Endothelial cell of umbilical vein (primary cell): ENCODE measurements around the gene ULBP1. TPM values are rescaled to one million over a fixed set of nuclear protein-coding genes. Genes with fewer than 3 reads are reported as not detected.

Source experiments
- BruUV-seq: library from RNA; stranded (reverse); fragments of 400-500 nt; replicated peaks from 2 replicates; lab custom pipeline; 2021; lab: Mats Ljungman, UMichigan
- CTCF ChIA-PET: fragments of 300-600, 350-600 bp; sonication (Branson Sonifier 250); formaldehyde crosslinking; loops from one replicate; lab custom pipeline; 2021; ENCODE audit warnings: antibody characterized with exemption, inconsistent platforms; lab: Charles Lee
- POLR2A ChIA-PET: fragments of 300-600, 350-600 bp; sonication (Branson Sonifier 250); formaldehyde crosslinking; loops from one replicate; lab custom pipeline; 2021; ENCODE audit warnings: antibody characterized with exemption, inconsistent platforms; lab: Charles Lee
- DNase-seq: peaks from one replicate; pipeline ENCODE4 v3.0.0-alpha.2; 2011; ENCODE audit warnings: low read depth, low spot score
- FAIRE-seq: peaks from 2 replicates; lab custom pipeline; 2011; peaks lifted over from hg19 to GRCh38; lab: Jason Lieb, UNC
- H2AFZ ChIP-seq: 2 replicates; pipeline ENCODE4 v1.6.0; 2012; ENCODE audit warnings: low read depth, low read length, control low read depth, inconsistent platforms
- H3K27ac ChIP-seq: 2 replicates; pipeline ENCODE4 v1.5.1; 2011; ENCODE audit warnings: low read depth, mild to moderate bottlenecking, control low read depth, low read length, moderate library complexity; ENCODE audit not compliant: insufficient read depth
- H3K27me3 ChIP-seq, 2 experiments: 2 replicates each; pipeline versions ENCODE4 v1.6.0 to v1.6.1; 2011; ENCODE audit warnings: low read length in 2 of 2, mixed read lengths in 1 of 2; ENCODE audit not compliant: control insufficient read depth in 2 of 2, insufficient read depth in 2 of 2
- H3K36me3 ChIP-seq, 2 experiments: 2 replicates in 1 of 2; 3 replicates in 1 of 2; pipeline ENCODE4 v1.5.1; 2011; ENCODE audit warnings: low read length in 2 of 2, mild to moderate bottlenecking in 1 of 2, moderate library complexity in 1 of 2; ENCODE audit not compliant: control insufficient read depth in 2 of 2, insufficient read depth in 2 of 2; ENCODE audit errors: extremely low read depth in 1 of 2
- H3K4me1 ChIP-seq: 3 replicates; pipeline ENCODE4 v1.5.1; 2011; ENCODE audit warnings: mild to moderate bottlenecking, low read length; ENCODE audit not compliant: control insufficient read depth, insufficient read depth; ENCODE audit errors: extremely low read depth
- H3K4me2 ChIP-seq: 2 replicates; pipeline ENCODE4 v1.6.1; 2011; ENCODE audit warnings: low read length, control low read depth, mixed read lengths; ENCODE audit not compliant: insufficient read depth
- H3K4me3 ChIP-seq, 3 experiments: fragments of 200-600 bp in 1 of 3; sonication (generic), shearing (Covaris generic) in 1 of 3; replicated peaks in 1 of 3; 2 replicates each; pipeline ENCODE4 v1.5.1; 2011 to 2016; ENCODE audit warnings: control low read depth in 3 of 3, low read length in 3 of 3, mild to moderate bottlenecking in 2 of 3, inconsistent platforms in 1 of 3, low read depth in 1 of 3, moderate library complexity in 1 of 3; ENCODE audit not compliant: insufficient read depth in 1 of 3
- H3K79me2 ChIP-seq: 2 replicates; pipeline ENCODE4 v1.6.0; 2012; ENCODE audit warnings: low read length, inconsistent platforms; ENCODE audit not compliant: control insufficient read depth, insufficient read depth
- H3K9ac ChIP-seq: replicated peaks from 2 replicates; pipeline ENCODE3; 2011; ENCODE audit warnings: low read length, control low read depth; ENCODE audit not compliant: insufficient read depth; ENCODE audit errors: extremely low read depth
- H3K9me1 ChIP-seq: replicated peaks from 3 replicates; pipeline ENCODE4 v1.6.0; 2011; ENCODE audit warnings: mild to moderate bottlenecking, low read length; ENCODE audit not compliant: control insufficient read depth, insufficient read depth; ENCODE audit errors: extremely low read depth
- H3K9me3 ChIP-seq: replicated peaks from 2 replicates; pipeline ENCODE4 v1.5.1; 2012; ENCODE audit warnings: low read length, inconsistent platforms; ENCODE audit not compliant: control insufficient read depth, insufficient read depth
- H4K20me1 ChIP-seq: replicated peaks from 2 replicates; pipeline ENCODE3; 2011; ENCODE audit warnings: mild to moderate bottlenecking, low read length; ENCODE audit not compliant: control insufficient read depth, insufficient read depth; ENCODE audit errors: extremely low read depth
- CTCF ChIP-seq, 2 donors: IDR thresholded peaks; 1 replicate in 1 of 2; 2 replicates in 1 of 2; pipeline ENCODE4 v1.5.1; 2011; ENCODE audit warnings: low read length in 2 of 2, mild to moderate bottlenecking in 2 of 2, moderate library complexity in 2 of 2, control low read depth in 1 of 2, inconsistent platforms in 1 of 2, low read depth in 1 of 2; ENCODE audit not compliant: insufficient read depth in 1 of 2; ENCODE audit errors: extremely low read depth in 1 of 2
- EZH2 ChIP-seq: IDR thresholded peaks from 2 replicates; pipeline ENCODE4 v1.6.1; 2012; ENCODE audit warnings: borderline replicate concordance, low read depth, mild to moderate bottlenecking, moderate library complexity, low read length, inconsistent platforms; ENCODE audit not compliant: severe bottlenecking
- JUN ChIP-seq: IDR thresholded peaks from 2 replicates; pipeline ENCODE4 v1.6.1; 2011; ENCODE audit warnings: borderline replicate concordance, low read depth; ENCODE audit not compliant: insufficient read length, insufficient read depth
- MAX ChIP-seq: IDR thresholded peaks from 2 replicates; pipeline ENCODE4 v1.6.1; 2011; ENCODE audit not compliant: insufficient read depth, insufficient read length
- dilution Hi-C: fragments of 300-500 bp; cut with MboI; formaldehyde crosslinking; loops from one replicate; pipeline ENCODE4 v1.15.0; 2019; ENCODE audit warnings: low sequenced_read_pairs; ENCODE audit not compliant: extremely low pct_ligation_motif_present
- intact Hi-C: fragments of 100-400 bp; cut with micrococcal nuclease; formaldehyde crosslinking; loops from one replicate; pipeline ENCODE4 v1.10.0; 2022
- polyA plus RNA-seq, 4 experiments: library from polyadenylated mRNA; depleted of rRNA in 3 of 4; stranded (reverse) in 3 of 4; unstranded in 1 of 4; fragments of >200 nt; gene quantifications; 2 replicates each; pipeline versions ENCODE4 v1.2.1 to v1.2.3, GENCODE V29; 2011 to 2012; ENCODE audit warnings: missing spikeins in 1 of 4
- total RNA-seq: library from RNA; stranded (reverse); gene quantifications from 2 replicates; pipeline ENCODE4 v1.2.3, GENCODE V29; 2021

The ULBP1 gene
- total and polyA plus RNA-seq, 2 donors (not counting 3 experiments of a cell fraction or from before 2014, with no cell fraction given) = 0.33 to 1.4 TPM

- Histone ChIP-seq H3K9ac (no peak overlapping the region), H3K9me1 (no peaks in the 10 kb centered on the region), H4K20me1 (no peaks in the 10 kb centered on the region), H3K4me2 (no peak overlapping the region), H3K27me3 (peaks cover 31 to 36% of the 10 kb centered on the region in 2 experiments), H3K27ac (no peak overlapping the region), H3K79me2 (no peaks in the 10 kb centered on the region), H3K4me3 (no peak overlapping the region), H3K4me1 (peaks cover 4% of the 10 kb centered on the region), H2AFZ (no peak overlapping the region), H3K36me3 (no peaks in the 10 kb centered on the region), H3K9me3 (no peaks in the 10 kb centered on the region)
- ChIA-PET POLR2A (no interaction called here), CTCF (interaction anchor here (0.6 to 1.0 kb wide), 5 partner anchors 65 to 95 kb away, joined by 3 to 7 read pairs (median 4); no protein-coding TSS in a partner anchor)
- peak; percentile 53 to 72 for TF ChIP-seq CTCF (IDR thresholded peaks at IDR 0.05; ENCODE audit: extremely low read depth in 1 of 2, insufficient read depth in 1 of 2, low read depth in 1 of 2, low read length in 2 of 2)
- TF ChIP-seq JUN = no peak
- DNase-seq (no peak), FAIRE-seq (peak; percentile 18)
- dilution Hi-C loops (no loop called here), intact Hi-C loops (loop anchor here (10.0 kb wide), 1 partner anchor 905 kb away; no protein-coding TSS in a partner anchor)
- BruUV-seq = no TSS peak
Observed at GRCh38 chr6:149929422-149929821, 34.3 kb upstream of the ULBP1 start.

- H3K4me1 ChIP-seq = no peaks in the 10 kb centered on the region
- H2AFZ ChIP-seq = no peak overlapping the region
- H3K27ac ChIP-seq = no peak overlapping the region
- TF ChIP-seq MAX = no peak
- no peak for TF ChIP-seq JUN
- no peak for TF ChIP-seq CTCF (IDR thresholded peaks at IDR 0.05; ENCODE audit: extremely low read depth in 1 of 2, insufficient read depth in 1 of 2, low read depth in 1 of 2, low read length in 2 of 2)
- TF ChIP-seq EZH2 = no peak
- no peaks in the 10 kb centered on the region for H3K9me3 ChIP-seq
- FAIRE-seq = no peak
- H3K36me3 ChIP-seq = no peaks in the 10 kb centered on the region
- no peaks in the 10 kb centered on the region for H3K79me2 ChIP-seq
- ChIA-PET POLR2A (no interaction called here), CTCF (interaction anchor here (2.6 kb wide), 1 partner anchor 85 kb away, joined by 14 read pairs; no protein-coding TSS in a partner anchor)
- dilution Hi-C loops = no loop called here
- no peak for DNase-seq
- intact Hi-C loops = no loop called here
- H3K9ac ChIP-seq = no peak overlapping the region
- peaks cover 48 to 55% of the 10 kb centered on the region in 2 experiments for H3K27me3 ChIP-seq
- no peak overlapping the region for H3K4me3 ChIP-seq
- no TSS peak for BruUV-seq
- H3K4me2 ChIP-seq = no peak overlapping the region
- H3K9me1 ChIP-seq = no peaks in the 10 kb centered on the region
- H4K20me1 ChIP-seq = no peaks in the 10 kb centered on the region
Observed at GRCh38 chr6:149931501-149931900, 32.2 kb upstream of the ULBP1 start.
